HG02852 (cell line): ENCODE measurements around the gene ANKRD33.

ENCODE experiments used
- ATAC-seq: cut with Tn5 transposase; IDR thresholded peaks from one replicate; pipeline ENCODE4 v1.9.1; 2021; ENCODE audit warnings: mild to moderate bottlenecking, moderate library complexity; ENCODE audit not compliant: unreplicated experiment

ANKRD33 gene, protein sequence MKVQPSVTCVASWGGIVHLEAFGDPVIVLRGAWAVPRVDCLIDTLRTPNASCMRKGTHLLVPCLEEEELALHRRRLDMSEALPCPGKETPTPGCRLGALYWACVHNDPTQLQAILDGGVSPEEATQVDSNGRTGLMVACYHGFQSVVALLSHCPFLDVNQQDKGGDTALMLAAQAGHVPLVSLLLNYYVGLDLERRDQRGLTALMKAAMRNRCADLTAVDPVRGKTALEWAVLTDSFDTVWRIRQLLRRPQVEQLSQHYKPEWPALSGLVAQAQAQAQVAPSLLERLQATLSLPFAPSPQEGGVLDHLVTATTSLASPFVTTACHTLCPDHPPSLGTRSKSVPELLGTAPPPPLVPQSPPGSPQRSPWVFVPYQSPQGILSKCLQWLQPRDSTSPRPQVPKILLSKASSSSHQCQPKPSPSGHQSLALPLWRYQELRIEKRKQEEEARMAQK

DNA sequence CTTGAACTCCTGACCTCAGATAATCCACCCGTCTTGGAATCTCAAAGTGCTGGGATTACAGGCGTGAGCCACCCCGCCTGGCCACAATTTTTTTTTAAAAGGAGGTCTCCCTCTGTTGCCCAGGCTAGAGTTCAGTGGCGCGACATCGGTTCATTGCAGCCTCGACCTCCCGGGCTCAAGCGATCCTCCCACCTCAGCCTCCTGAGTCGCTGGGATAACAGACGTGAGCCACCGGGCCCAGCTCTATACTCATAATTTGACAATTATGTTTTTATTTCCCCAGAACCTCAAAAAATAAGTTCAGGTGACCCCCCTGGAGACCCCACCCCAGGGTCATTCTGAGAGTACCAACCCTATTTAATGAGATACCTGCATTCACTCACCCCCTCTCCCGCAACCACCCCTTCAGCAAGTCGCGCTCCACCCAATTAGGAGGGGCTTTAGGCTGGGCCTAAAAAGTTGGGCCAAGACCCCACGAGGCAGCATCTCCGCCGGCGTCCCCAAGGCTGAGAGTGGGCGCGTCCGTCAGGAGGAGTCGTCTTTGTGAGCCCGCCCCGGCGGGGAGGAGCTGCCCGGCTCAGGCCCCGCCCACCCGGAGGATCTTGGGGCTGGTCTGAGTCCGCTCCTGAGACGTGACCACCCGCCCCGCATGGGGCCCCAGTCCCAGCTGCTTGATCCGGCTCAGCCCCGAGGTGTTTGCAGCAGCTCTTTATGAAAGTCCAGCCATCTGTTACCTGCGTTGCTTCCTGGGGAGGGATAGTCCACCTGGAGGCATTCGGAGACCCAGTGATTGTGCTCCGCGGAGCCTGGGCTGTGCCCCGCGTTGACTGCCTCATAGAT, at the start of gene ANKRD33:
Gene ANKRD33 (plus strand): TSS at position 628 of the 840 bp plus-strand sequence. CDS start 84 bp downstream, at position 712.
- ATAC-seq = no peak

DNA sequence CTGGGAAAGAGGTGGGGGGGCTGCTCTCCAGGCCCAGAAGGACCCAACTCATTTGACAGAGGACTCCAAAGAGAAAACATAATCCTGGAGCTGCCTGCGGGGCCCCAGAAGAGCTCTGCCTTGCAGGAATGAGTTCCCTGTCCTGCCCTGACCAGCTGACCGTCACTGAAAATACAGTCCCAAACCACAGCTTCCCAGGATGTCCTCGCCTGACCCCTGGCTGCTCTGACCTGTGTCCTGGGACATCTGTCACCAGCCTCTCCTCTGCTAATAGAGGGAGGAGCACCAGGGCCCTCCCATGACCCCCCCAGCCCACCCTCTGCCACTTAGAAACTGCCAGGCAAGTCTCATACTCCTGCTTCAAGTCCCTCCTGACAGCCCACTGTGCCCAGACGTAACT, 49.1 kb upstream of the ANKRD33 start:
- no peak for ATAC-seq

DNA sequence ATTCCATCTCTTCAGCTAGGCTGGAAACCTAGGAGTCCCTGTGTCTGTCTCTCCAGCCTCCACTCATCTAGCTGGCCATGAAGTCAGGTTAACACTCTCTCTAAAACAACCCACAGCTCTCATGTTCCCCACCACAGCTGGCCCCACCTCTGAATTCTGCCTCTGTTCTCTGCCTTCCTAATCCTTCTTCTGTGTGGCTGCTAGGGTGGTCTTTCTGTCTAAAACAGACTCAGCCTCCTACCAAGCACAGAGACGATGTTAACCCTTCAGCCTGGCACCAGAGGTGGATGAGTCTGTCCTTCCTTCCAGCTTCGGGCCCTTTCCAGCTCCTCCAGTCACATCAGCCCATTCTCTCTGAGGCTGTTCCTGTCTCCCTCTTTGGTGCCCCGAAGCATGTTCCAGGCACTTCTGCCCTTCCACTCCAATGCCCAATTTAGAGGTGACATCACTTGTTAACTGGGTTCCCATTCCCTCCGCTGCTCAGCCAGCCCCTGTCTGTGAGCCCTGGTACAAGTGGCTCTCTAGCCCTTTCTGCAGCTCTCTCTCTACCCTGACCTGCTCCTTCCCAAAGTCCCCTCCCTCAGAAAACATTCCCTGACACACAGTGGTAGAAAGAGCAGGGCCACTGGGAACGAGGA, 48.5 kb upstream of the ANKRD33 start:
- no peak for ATAC-seq

DNA sequence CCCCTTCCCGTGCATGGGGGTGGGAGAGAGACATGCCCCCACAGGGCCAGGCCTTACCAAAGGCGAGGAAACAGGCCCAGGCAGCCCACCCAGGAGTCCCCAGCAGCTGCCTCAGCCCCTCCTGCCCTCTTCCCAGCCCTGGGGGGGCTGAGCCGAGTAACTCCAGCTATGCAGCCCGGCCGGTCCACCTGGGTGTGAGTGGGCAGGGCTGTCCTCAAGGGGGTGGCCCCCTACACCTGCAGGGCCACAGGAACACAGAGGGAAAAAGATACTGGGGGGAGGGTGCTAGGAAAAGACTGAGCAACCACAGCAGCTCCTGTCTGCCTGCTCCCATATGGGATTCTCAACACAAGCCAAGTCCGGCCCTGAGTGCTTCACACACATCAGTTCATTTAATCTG, 46.9 kb upstream of the ANKRD33 start:
- ATAC-seq = no peak

DNA sequence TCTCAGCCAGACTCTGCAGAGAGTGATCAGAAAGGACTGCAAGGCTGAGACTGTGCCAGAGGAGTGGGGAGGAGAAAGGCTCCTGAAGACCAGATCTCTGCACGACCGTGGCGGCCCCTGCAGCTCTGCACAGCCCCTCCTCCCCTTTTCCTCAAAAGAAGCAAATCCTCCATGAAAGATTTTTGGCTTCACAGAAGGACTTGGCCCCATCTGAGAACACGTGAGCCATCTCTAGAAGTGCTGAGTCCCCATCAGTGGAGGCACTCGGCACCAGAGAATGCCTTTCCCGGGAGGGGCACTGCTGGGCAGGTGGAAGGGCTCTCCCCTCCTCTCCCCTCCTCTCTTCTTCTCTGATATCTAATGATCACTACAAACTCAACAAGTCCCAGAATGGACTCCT, 46.2 kb upstream of the ANKRD33 start:
- ATAC-seq = no peak

DNA sequence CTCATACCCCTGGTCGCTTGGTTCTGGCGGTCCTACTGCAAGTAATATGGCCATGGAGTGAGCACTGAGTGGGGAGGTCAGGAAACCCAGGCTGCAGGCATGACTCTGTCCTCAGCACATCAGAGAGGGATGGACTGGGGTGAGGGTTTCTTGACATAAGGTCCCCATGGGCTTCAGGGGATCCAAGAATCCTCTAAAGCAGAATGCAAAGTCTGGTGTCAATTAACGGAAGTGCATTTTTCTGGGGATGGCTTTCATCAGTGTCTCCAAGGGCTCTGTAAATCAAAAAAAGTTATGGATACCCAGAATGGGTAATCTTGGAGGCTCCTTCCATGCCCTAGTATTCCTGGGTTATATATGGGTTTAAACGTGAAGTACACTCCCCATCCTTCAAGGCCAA, 43.0 kb upstream of the ANKRD33 start:
- no peak for ATAC-seq

DNA sequence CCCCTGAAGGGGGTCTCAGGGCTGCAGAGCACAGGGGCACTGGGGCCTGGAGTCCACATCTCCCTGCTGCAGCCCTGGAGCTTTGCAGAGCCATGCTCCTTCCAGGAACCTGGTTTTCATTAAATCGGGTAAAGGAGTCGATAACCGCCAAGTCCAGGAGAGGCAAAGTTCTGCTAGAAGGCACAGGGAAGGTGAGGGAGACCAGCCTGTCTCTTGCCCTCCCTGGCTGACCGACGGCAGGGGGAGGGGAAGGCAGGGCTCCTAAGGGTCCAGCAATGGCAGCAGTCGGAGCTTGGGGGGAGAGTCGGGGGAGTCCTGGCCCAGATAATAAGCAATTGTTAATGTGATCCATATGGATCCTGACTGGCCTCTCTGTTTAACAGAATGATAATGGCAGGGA, 42.4 kb upstream of the ANKRD33 start:
- no peak for ATAC-seq

DNA sequence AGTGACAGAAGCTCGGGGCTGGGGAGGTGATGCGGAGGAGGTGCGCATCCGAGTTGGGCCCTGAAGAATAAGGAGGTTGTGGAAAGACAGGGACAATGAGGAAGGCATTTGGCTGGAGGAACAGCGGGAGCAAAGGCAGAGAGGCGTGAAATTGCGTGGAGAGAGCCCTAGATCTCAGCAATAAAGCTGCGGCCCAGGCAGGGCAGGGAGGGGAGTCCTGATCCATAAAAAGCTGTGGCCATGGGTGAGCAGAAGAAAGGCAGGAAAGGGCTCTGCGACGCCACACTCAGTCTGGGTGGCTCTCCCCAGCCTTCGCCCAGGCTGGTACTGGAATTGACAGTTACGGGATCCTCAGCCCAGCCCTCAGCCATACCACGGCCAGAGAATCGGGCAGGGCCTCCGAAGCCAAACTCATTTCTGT, 41.6 kb upstream of the ANKRD33 start:
- no peak for ATAC-seq

DNA sequence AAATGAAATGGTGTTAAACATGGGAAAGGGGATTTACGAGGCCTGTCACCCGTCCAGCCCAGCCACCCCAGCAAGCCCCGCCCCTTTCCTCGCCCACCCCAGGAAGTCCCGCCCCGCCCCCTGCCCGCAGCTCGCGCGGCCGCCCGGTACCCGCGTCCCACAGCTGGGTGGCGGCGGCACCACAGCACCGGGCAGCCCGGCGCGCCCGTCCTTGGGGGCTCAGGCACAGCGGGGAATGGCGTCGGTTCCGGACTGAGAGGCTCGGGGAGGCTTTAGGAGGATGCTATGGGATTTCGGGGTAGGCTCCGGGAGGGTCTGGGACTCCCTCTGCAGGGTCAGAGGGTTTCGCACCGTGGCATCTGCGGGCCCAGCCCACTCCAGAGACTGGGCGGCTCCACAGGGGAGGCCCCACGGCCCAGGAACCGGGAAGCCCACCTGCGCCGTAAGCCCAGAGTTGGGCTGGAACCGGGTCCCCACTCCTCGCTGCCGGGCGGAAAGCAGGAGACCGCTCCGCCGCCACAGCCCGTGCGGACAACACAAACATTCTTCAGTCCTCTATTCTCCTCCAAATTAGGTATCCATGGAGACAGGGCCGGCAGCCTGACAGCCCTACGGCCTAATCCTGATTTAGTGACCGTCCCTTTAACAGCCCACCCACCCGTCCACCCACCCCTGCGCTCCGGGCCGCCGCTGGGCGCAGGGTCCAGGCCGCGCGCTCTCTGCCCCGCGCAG, 40.8 kb upstream of the ANKRD33 start:
- no peak for ATAC-seq

DNA sequence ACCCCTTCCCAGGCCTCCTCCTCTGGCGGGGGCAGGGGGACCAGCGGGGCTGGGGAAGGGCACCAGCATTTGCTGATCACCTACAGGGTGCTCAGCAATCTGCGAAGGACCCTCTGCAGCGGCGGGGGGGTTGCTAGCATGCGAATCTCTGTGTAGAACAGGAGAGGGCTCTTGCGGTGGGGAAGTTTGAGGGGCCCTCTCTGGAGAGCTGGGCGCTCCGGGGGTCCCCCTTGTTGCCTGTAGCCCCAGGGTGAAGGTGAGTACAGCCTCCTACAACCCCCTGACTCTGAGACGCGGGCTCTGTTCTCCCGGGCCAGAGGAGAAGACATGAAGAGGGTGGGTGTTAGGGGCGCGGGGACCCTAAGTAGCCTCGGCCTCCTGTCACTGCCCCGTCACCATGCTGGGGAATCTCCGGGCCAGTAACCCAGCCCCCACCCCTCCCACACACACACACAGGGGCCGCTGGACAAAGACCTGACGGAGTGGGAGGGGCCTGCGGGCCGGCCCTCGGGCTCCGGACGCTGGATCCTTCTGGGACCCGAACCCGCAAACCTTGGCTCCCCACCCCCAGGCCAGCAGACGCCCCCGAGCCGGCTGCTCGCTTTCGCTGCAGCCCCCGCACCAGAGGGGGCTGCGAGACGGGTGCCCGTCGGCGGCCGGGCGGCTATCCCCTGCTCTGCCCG, 40.1 kb upstream of the ANKRD33 start:
- no peak for ATAC-seq

DNA sequence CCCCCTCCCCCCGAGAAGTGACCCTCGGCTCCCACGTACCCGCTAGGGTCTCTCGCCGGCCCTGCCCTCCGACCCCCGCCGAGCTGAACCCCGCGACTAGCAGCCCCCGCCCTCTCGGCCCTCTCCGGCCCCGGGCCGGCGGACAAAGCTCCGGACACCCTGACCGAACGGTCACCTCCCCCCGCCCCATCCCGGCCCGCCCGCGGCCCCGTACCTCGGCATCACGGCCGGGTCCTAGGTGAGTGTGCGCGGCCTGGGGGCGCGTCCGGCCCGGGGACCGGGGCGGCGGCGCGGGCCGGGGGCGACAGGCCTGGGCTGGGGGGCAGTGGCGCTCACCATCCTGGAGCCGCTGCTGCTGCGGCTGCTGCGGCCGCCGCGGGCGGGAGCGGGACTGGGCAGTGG, 39.6 kb upstream of the ANKRD33 start, which contains the start of gene FIGNL2:
Gene FIGNL2 (minus strand): TSS at position 393 of the 402 bp plus-strand sequence. CDS start 26,305 bp downstream, outside the sequence.
- ATAC-seq = no peak

DNA sequence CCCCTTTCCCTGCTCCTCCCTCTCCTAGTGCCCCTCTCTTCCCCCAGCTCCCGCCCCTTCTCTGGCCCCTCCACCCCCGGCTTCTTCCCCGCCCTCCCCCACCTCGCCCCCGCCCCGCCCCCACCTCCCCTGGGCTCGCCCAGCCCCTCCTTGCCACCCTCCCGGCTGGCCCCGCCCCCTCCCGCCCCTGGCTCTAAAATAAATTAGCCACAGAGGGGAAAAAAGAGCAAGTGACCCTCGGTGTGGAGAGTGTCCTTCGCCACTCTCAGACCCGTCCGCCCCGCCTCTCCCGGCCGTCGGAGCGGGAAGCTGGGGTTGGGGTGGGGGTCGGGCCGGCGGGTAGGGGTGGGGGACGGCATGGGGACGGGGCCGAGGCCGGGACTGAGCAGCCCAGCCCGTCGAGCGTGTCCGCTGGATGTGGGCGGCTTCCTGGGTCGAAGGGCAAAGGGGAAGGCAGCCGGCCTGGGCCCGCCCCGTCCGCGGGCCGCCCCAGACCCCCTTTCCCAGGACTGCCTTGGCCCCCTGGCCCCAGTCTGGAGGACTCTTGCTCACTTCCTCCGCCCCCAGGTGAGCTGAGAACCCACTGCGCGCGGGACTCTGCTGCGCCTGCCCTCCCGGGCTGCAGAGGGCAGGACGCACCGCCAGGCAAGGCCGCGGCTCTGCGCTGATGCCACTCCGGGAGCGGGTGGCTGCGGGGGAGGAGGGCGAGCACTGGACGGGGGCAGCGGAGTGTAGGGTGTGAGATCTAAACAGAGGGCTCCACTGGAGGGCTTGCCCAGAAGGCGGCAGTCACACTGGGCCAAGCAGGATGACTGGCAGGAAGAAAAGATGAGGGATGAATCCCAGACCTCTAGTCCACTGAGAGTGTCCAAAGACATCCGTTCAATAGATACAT, 38.8 kb upstream of the ANKRD33 start:
- ATAC-seq = no peak

DNA sequence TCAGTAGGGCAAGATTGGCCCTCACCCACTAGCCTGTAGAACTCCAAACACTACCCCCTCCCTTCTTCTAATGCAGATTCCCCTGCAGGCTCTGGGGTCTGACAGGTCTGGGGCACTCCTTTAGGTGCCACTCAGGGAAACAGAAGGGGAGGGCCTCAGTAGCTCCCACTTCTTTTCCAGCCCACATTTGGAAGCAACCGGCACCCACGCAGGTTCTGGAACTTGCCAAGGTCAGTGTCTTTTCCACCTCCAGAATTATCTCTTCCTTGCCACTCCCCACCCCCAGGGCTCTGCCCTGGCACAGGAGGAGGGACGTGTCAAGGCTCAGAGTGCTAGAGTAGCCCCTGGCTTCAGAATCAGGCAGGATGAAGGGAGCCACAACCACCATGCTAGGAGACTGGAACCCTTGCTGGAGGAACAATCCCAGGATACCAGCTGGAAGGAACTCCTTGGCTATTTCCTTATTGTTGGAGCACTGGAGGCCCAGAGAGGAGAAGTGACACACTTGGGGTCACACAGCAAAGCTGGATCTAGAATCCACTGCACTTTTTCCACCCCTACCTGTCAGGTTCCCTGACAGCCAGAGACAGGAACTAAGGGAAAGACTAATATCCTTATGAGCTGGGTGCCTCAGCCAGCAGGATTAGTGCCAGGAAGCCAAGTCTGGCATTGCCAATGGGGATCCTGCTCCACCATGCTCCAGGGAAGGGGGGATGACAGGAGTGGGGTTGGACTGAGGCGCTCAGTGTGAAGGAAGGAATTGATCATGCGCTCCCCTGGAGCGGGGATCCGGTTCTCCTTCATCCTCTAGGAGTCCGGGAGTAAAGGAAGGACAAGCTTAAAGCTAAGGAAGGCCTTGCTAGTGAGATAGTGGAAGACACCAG, 37.6 kb upstream of the ANKRD33 start:
- ATAC-seq = no peak

DNA sequence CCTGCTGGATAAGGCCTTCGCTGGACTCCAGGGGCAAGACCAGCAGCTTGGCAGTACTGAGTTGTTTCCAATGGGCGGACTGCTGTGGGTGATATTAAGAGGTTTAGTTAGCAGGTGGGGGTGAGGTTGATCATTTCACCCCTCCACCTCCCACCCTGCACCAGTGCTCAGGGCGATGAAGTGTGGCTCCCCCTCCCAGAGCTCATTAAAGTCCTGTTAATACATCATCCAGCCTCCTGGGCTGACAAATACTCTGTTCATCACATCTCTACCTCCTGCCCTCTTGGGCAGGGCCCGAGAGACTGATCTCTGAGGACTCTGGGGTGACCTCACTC, 37.0 kb upstream of the ANKRD33 start:
- ATAC-seq = no peak

DNA sequence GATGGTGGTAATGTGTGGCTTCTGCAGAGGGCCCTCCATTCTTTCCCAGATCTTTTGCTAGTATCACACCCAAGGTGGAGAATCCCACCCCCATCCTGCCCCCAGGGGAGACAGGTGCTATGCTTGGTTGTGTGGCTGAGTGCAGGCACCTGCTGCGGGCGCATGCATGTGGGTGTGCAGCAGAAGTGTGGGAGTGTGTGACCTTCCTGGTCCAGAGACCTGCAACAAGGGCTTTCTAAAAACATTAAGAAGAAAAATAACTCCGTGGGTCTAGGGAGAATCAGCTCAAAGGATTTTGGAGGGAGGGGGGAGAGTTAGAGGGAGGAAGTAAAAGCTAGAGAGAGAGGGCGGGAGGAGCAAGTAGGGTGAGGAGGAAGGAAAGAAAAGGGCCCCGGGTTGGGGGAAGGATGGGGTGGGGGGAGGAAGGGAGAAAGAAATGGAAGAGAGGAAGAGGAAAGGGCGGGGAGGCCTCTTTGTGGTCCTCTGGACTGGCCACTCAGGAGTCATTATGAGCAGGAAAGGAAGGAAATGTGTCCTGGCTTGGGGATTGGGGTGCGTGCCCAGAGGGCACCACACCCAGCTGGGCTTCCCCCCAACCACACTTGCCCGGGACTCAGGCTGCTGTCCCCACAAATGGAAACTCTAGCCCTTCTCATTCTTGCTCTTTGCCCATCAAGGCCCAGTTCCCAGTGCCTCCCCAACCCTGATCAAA, 36.3 kb upstream of the ANKRD33 start:
- no peak for ATAC-seq

DNA sequence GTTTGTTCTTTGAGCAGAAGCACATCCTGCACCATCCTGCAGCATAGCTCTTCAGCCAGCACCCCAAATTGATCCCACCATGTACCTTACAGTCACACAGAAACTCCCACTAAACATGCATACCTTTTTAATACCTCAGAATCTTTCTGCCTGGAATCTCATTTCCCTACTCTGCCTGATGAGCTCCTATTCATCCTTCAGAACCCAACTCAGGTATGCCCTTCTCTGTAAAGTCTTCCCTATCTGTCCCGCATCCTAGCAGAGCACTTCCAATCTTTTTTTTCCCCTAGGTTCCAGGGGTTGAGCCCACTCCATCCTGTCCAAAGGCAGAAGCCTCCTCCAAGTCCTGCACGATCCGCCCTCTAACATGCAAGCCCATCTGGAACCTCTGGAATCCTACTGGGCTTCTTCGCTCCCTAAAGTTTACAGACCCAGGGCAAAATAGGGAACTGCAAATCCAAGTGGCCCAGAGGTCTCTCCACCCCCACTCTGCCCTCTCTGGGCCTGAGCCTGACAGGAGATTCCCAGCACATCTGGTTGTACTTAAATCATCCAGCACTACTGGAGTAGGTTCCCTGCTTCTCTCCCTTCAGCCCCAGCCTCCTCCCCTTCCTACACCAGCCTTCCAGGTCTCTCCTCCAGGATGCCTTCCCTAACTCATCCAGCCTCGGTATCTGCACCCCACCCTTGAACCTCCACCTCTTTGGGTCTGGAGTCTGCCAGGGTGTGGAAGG, 35.3 kb upstream of the ANKRD33 start:
- ATAC-seq = no peak
